Heart left ventricle (tissue), 16 donors: ENCODE results near the gene MED25. TPM values are rescaled to one million over a fixed set of nuclear protein-coding genes. Genes with fewer than 3 reads are reported as not detected.

Source experiments
- ATAC-seq, 4 donors: fragments of 200-7000 bp; cut with Tn5 transposase; one replicate each; pipeline ENCODE4 v1.9.1; 2020 to 2022; ENCODE audit warnings: moderate library complexity in 4 of 4, mild to moderate bottlenecking in 3 of 4, moderate number of reproducible peaks in 1 of 4
- DNase-seq, 5 donors: peaks; one replicate each; pipeline ENCODE4 v3.0.0-alpha.2; 2020
- H3K27ac ChIP-seq, 12 donors: fragments of 200-600 bp; sonication (generic) in 4 of 12; one replicate each; pipeline versions ENCODE4 v1.5.0 to v1.8.0; 2016 to 2022; ENCODE audit warnings: mild to moderate bottlenecking in 2 of 12
- H3K27me3 ChIP-seq, 9 donors: fragments of 200-600 bp; sonication (generic) in 2 of 9; one replicate each; pipeline versions ENCODE4 v1.5.1 to v1.8.0; 2016 to 2022; ENCODE audit warnings: mild to moderate bottlenecking in 3 of 9
- H3K36me3 ChIP-seq, 9 donors: fragments of 200-600 bp; sonication (generic) in 2 of 9; one replicate each; pipeline versions ENCODE4 v1.5.0 to v1.8.0; 2018 to 2022; ENCODE audit warnings: mild to moderate bottlenecking in 2 of 9
- H3K4me1 ChIP-seq, 12 donors: fragments of 200-600 bp; sonication (generic) in 4 of 12; one replicate each; pipeline versions ENCODE4 v1.5.0 to v1.8.0; 2016 to 2022; ENCODE audit warnings: mild to moderate bottlenecking in 3 of 12
- H3K4me3 ChIP-seq, 12 donors: fragments of 200-600 bp; sonication (generic) in 4 of 12; one replicate each; pipeline versions ENCODE4 v1.5.0 to v1.8.0; 2017 to 2022; ENCODE audit warnings: mild to moderate bottlenecking in 9 of 12, moderate library complexity in 4 of 12
- H3K9me3 ChIP-seq, 12 donors: fragments of 200-600 bp; sonication (generic) in 4 of 12; one replicate each; pipeline versions ENCODE4 v1.5.0 to v1.8.0; 2016 to 2022; ENCODE audit warnings: mild to moderate bottlenecking in 1 of 12
- POLR2A ChIP-seq, 2 donors: fragments of 450-650 bp; IDR thresholded peaks; one replicate each; pipeline ENCODE4 v1.6.1; 2017; ENCODE audit warnings: antibody characterized with exemption in 2 of 2, mild to moderate bottlenecking in 2 of 2, moderate library complexity in 2 of 2
- WGBS, 4 donors: extraction: QIAGEN DNeasy Blood & Tissue Kit in 2 of 4; methylation state at CpG; one replicate each; pipeline versions ENCODE4 v1.1.5 to v1.1.7; 2013 to 2018; 5-methylcytosine and 5-hydroxymethylcytosine counted together
- intact Hi-C, 10 donors: fragments of 100-400 bp; cut with DNase I; formaldehyde crosslinking; loops; one replicate each; pipeline versions ENCODE4 v1.11.1 to v1.14.2; 2022
- polyA plus RNA-seq, 2 donors: library from polyadenylated mRNA; stranded (reverse); fragments of 200-250 nt; gene quantifications; one replicate each; pipeline ENCODE4 v1.2.3, GENCODE V29; 2013
- total RNA-seq, 9 donors: library from RNA; depleted of rRNA in 2 of 9; stranded (reverse); fragments of >200 nt in 2 of 9; fragmentation: NEBNext Ultra II Directional in 3 of 9; extraction: Animal tissue kit (Norgen Biotek cat#: 25700) in 3 of 9; gene quantifications; one replicate each; pipeline versions ENCODE4 v1.1.0 to v1.2.4, GENCODE V29; 2016 to 2023
- TF ChIP-seq, protein P1 (sequence below), 12 donors: fragments of 200-600 bp; sonication (generic) in 4 of 12; IDR thresholded peaks; one replicate each; pipeline versions ENCODE4 v1.5.0 to v1.8.0; 2018 to 2022; ENCODE audit warnings: antibody characterized with exemption in 12 of 12, mild to moderate bottlenecking in 5 of 12
- donor health status: ischemic (EF 13 %, LVEDD 7.1; RV severe dilation, severe dysfunction).
- donor health status: healthy with polysubstance abuse.
- donor health status: DM: no; HTN: yes; CAD: no.
- donor health status: DM: no; HTN: no; CAD: no.
- donor health status: ischemic (EF 25% LVEDD 6.9; RV normal size, moderate dysfunction).
- donor health status: ischemic (EF 25% LVEDD 5.7; RV mildly dilated, moderate dysfunction).
- donor health status: healthy.
- donor health status: DM: yes; HTN: yes; CAD: no.
- donor health status: ischemic (EF 35%, LVEDD 5.7; RV mildly dilated, moderate dysfunction).
- donor health status: nonischemic (EF 11% LVEDD 7.7; RV severe dilation, severe dysfunction).
- donor health status: DM: yes; HTN: yes; CAD: no.
- donor health status: PGD.
- donor health status: ischemic (EF 29% LVEDD 5.4; RV normal size, mild dysfunction).
- donor health status: nonischemic (EF 23%, LVEDD 6.1; RV moderate dilation, normal function).

The MED25 gene
- total and polyA plus RNA-seq, 11 donors, result 44.1 to 119 (median 54.7) TPM

DNA sequence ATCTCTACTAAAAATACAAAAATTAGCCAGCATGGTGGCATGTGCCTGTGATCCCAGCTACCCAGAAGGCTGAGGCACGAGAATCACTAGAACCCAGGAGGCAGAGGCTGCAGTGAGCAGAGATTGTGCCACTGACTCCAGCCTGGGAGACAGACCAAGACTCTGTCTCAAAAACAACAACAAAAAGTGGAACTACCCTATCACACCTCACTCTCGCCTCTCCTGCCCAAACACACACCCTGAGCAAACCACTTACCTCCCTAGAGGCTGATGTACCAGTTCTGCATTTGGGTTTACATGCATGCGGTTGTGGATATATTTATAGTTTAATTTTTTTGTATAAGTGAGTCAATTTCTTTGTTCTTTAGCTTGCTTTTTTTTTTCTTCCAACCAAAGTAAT, 25.2 kb downstream of the MED25 start:
- Histone ChIP-seq H3K9me3 (no peaks in the 10 kb centered on the region), H3K4me1 (peaks cover 0 to 3% (median 0%) of the 10 kb centered on the region in 12 donors), H3K27me3 (no peaks in the 10 kb centered on the region), H3K36me3 (peaks cover 0 to 30% (median 19%) of the 10 kb centered on the region in 9 donors), H3K27ac (no peak overlapping the region), H3K4me3 (no peak overlapping the region)
- intact Hi-C loops, result no loop called here
- TF ChIP-seq POLR2A (IDR thresholded peaks at IDR 0.05), result no peak
- TF ChIP-seq, protein P1, sequence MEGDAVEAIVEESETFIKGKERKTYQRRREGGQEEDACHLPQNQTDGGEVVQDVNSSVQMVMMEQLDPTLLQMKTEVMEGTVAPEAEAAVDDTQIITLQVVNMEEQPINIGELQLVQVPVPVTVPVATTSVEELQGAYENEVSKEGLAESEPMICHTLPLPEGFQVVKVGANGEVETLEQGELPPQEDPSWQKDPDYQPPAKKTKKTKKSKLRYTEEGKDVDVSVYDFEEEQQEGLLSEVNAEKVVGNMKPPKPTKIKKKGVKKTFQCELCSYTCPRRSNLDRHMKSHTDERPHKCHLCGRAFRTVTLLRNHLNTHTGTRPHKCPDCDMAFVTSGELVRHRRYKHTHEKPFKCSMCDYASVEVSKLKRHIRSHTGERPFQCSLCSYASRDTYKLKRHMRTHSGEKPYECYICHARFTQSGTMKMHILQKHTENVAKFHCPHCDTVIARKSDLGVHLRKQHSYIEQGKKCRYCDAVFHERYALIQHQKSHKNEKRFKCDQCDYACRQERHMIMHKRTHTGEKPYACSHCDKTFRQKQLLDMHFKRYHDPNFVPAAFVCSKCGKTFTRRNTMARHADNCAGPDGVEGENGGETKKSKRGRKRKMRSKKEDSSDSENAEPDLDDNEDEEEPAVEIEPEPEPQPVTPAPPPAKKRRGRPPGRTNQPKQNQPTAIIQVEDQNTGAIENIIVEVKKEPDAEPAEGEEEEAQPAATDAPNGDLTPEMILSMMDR (IDR thresholded peaks at IDR 0.05), result no peak
- no peak for ATAC-seq
- DNase-seq, result no peak
- whole genome bisulfite sequencing, 4 donors, result 89 to 92% (median 91%) methylated on average over 3 of the region's 3 CpGs

DNA sequence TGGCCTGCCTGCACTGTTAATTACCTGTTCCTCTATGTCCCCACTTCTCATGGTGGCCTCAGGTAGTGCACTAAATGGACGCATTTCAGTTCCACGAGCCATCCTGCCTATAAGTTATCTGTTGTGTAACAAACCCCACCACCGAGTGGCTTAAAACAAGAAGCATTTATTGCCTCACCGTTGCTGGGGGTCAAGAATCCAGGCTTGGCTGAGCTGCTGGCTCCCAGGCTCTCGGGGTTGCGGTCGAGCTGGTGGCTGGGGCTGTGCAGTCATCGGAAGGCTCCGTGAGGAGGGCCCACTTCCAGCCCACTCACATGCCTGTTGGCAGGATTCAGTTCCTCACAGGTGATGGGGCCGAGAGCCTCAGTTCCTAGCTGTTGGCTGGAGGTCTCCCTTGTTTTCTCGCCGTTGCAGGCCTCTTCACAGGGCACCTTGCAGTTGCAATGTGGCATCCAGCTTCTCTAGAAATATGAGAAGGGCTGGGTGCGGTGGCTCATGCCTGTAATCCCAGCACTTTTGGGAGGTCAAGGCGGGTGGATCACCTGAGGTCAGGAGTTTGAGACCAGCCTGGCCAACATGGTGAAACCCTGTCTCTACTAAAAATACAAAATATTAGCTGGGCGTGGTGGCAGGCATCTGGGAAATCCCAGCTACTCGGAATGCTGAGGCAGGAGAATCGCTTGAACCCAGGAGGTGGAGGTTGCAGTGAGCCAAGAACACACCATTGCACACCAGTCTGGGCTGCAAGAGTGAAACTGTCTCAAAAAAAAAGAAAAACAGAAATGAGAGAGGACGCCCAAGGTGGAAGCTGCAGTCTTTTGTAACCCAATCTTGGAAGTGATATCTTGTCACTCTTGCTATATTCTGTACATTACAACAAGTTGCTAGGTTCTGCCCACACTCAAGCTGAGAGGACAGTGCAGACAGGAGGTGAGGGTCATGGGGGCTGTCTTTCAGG, 26.3 kb downstream of the MED25 start:
- Histone ChIP-seq H3K36me3 (peaks cover 0 to 20% (median 7%) of the 10 kb centered on the region in 9 donors), H3K27me3 (no peaks in the 10 kb centered on the region), H3K4me3 (no peak overlapping the region), H3K4me1 (peaks cover 0 to 11% (median 0%) of the 10 kb centered on the region in 12 donors), H3K9me3 (peaks cover 0 to 7% (median 0%) of the 10 kb centered on the region in 12 donors), H3K27ac (no peak overlapping the region)
- intact Hi-C loops, result no loop called here
- no peak for DNase-seq
- TF ChIP-seq, protein P1 (IDR thresholded peaks at IDR 0.05), result no peak
- no peak for TF ChIP-seq POLR2A (IDR thresholded peaks at IDR 0.05)
- 86 to 93% (median 89%) methylated on average over 18 of the region's 18 CpGs for WGBS, 4 donors
- ATAC-seq, result no peak

DNA sequence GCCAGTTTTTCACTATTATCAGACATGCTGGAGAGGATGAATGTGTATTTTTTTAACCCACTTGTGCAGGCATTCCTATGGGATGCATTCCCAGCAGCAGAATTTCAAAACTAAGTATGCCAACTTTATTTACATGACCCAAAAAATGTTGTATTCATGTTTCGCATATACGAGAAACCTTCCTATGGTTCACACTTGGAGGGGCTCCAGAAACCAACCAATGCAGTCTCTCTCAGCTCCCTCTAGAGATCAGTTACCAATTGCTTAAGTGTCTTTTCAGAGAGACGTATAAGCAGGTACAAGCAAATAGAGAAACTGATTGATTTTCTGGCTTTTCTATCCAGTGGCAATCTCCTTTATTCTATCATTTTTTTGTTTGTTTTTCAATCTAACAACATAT, 27.3 kb downstream of the MED25 start:
- DNase-seq (no peak), ATAC-seq (no peak)
- intact Hi-C loops, result no loop called here
- Histone ChIP-seq H3K4me3 (no peak overlapping the region), H3K4me1 (peaks cover 0 to 21% (median 5%) of the 10 kb centered on the region in 12 donors), H3K36me3 (peaks cover 0 to 10% (median 0%) of the 10 kb centered on the region in 9 donors), H3K27ac (no peak overlapping the region), H3K9me3 (peaks cover 0 to 9% (median 0%) of the 10 kb centered on the region in 12 donors), H3K27me3 (no peaks in the 10 kb centered on the region)
- TF ChIP-seq POLR2A (IDR thresholded peaks at IDR 0.05), result no peak
- TF ChIP-seq, protein P1 (IDR thresholded peaks at IDR 0.05), result no peak
- WGBS, 4 donors, result 70 to 81% (median 77%) methylated on average over 3 of the region's 3 CpGs

DNA sequence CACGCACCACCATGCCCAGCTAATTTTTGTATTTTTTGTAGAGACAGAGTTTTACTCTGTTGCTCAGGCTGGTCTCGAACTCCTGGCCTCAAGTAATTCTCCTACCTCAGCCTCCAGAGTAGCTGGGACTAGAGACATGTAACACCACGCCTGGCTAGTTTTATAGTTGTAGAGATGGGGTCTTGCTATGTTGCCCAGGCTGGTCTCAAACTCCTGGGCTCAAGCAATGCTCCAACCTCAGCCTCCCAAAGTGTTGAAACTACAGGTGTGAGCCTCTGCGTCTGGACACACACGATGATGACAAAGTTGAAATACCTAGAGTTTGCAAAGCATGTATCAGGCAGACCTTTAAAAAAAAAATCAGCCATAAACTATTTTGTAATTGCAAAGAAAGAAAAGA, 28.3 kb downstream of the MED25 start:
- Histone ChIP-seq H3K9me3 (peaks cover 0 to 9% (median 0%) of the 10 kb centered on the region in 12 donors), H3K27ac (no peak overlapping the region), H3K36me3 (no peaks in the 10 kb centered on the region), H3K4me1 (peaks cover 0 to 21% (median 5%) of the 10 kb centered on the region in 12 donors), H3K4me3 (no peak overlapping the region), H3K27me3 (no peaks in the 10 kb centered on the region)
- ATAC-seq, result no peak
- no peak for DNase-seq
- intact Hi-C loops, result no loop called here
- WGBS, 4 donors, result 73 to 87% (median 83%) methylated on average over 5 of the region's 5 CpGs
- no peak for TF ChIP-seq POLR2A (IDR thresholded peaks at IDR 0.05)
- TF ChIP-seq, protein P1 (IDR thresholded peaks at IDR 0.05), result no peak
